ENCODE data around the gene ACTA2. TPM values are rescaled to one million over a fixed set of nuclear protein-coding genes. Genes with fewer than 3 reads are reported as not detected.
"Not testable (repeated sequence)": the region's sequence is repeated elsewhere in the genome, so short reads cannot be mapped to it uniquely, and the experiment has no call there.

The ACTA2 gene
- total RNA-seq, 4 donors from 2014 or later, result 5,887 to 9,086 (median 7,887) TPM

- peak overlapping the region; percentile 82 to 94 (median 87) for H3K27ac ChIP-seq
- H3K27me3 ChIP-seq, result no peaks in the 10 kb centered on the region
- no peak overlapping the region for H3K4me3 ChIP-seq
- H3K36me3 ChIP-seq, result peaks cover 26 to 75% of the 10 kb centered on the region in 2 donors
- no peaks in the 10 kb centered on the region for H3K9me3 ChIP-seq
- TF ChIP-seq CTCF (IDR thresholded peaks at IDR 0.05) (no peak), POLR2AphosphoS5 (IDR thresholded peaks at IDR 0.05) (no peak), POLR2A (IDR thresholded peaks at IDR 0.05) (no peak), EP300 (IDR thresholded peaks at IDR 0.05) (no peak)
- ATAC-seq, result no peak
- 57 to 62% methylated on average over 2 to 3 of the region's 3 CpGs for WGBS, 2 donors (ENCODE audit: low coverage in 1 of 2)
- peaks cover 9 to 81% (median 14%) of the 10 kb centered on the region in 3 donors for H3K4me1 ChIP-seq
Measured at GRCh38 chr10:88936656-88937055, 15.9 kb downstream of the ACTA2 start.

- peak; percentile 56 for ATAC-seq
- Histone ChIP-seq H3K36me3 (peaks cover 21 to 59% of the 10 kb centered on the region in 2 donors), H3K4me3 (no peak overlapping the region), H3K27me3 (no peaks in the 10 kb centered on the region), H3K4me1 (peaks cover 7 to 71% (median 12%) of the 10 kb centered on the region in 3 donors), H3K27ac (peak overlapping the region; percentile 82 to 94 (median 87)), H3K9me3 (no peaks in the 10 kb centered on the region)
- WGBS, 2 donors (ENCODE audit: low coverage in 1 of 2), result 13% methylated on average over 16 to 17 of the region's 17 CpGs
- TF ChIP-seq EP300 (IDR thresholded peaks at IDR 0.05) (no peak), POLR2A (IDR thresholded peaks at IDR 0.05) (no peak), POLR2AphosphoS5 (IDR thresholded peaks at IDR 0.05) (peak; percentile 76), CTCF (IDR thresholded peaks at IDR 0.05) (peak; percentile 69 to 89 (median 81))
Measured at GRCh38 chr10:88934900-88935672, 17.5 kb downstream of the ACTA2 start.

GRCh38 chr10:88933564-88933963 is 19.0 kb downstream of the ACTA2 start:
- WGBS, 2 donors (ENCODE audit: low coverage in 1 of 2), result 0% methylated on average over 1 of the region's 2 CpGs; no CpG with 5 or more reads in 1 of the 2 donors
- no peaks in the 10 kb centered on the region for H3K27me3 ChIP-seq
- H3K36me3 ChIP-seq, result peaks cover 12 to 44% of the 10 kb centered on the region in 2 donors
- TF ChIP-seq POLR2A (IDR thresholded peaks at IDR 0.05) (peak in 1 of 2 donors; percentile 16), POLR2AphosphoS5 (IDR thresholded peaks at IDR 0.05) (peak; percentile 78), CTCF (IDR thresholded peaks at IDR 0.05) (no peak)
- peak overlapping the region in 3 of 4 donors; percentile 75 to 85 (median 83) for H3K27ac ChIP-seq
- H3K4me3 ChIP-seq, result no peak overlapping the region
- peaks cover 7 to 59% (median 12%) of the 10 kb centered on the region in 3 donors for H3K4me1 ChIP-seq
- H3K9me3 ChIP-seq, result no peaks in the 10 kb centered on the region
- no peak for ATAC-seq

GRCh38 chr10:88932539-88933256 is 19.9 kb downstream of the ACTA2 start:
- no peaks in the 10 kb centered on the region for H3K27me3 ChIP-seq
- H3K27ac ChIP-seq, result peak overlapping the region; percentile 49 to 85 (median 79)
- TF ChIP-seq POLR2AphosphoS5 (IDR thresholded peaks at IDR 0.05) (peak; percentile 76), EP300 (IDR thresholded peaks at IDR 0.05) (no peak), CTCF (IDR thresholded peaks at IDR 0.05) (peak; percentile 85 to 99 (median 97)), POLR2A (IDR thresholded peaks at IDR 0.05) (no peak)
- H3K36me3 ChIP-seq, result peaks cover 11 to 35% of the 10 kb centered on the region in 2 donors
- H3K4me3 ChIP-seq, result no peak overlapping the region
- H3K9me3 ChIP-seq, result no peaks in the 10 kb centered on the region
- whole genome bisulfite sequencing, 2 donors (ENCODE audit: low coverage in 1 of 2), result 36 to 60% methylated on average over 1 to 4 of the region's 7 CpGs
- peak; percentile 76 for ATAC-seq
- peaks cover 7 to 50% (median 12%) of the 10 kb centered on the region in 3 donors for H3K4me1 ChIP-seq

GRCh38 chr10:88932029-88932428 is 20.5 kb downstream of the ACTA2 start:
- not testable (repeated sequence) for H3K4me3 ChIP-seq, H3K9me3 ChIP-seq, H3K27me3 ChIP-seq
- H3K27ac ChIP-seq, result peak overlapping the region; percentile 49 to 85 (median 79)
- H3K4me1 ChIP-seq, result peaks cover 10 to 50% (median 12%) of the 10 kb centered on the region in 3 donors
- 46 to 54% methylated on average over 4 of the region's 5 CpGs for WGBS, 2 donors (ENCODE audit: low coverage in 1 of 2)
- ATAC-seq, result peak; percentile 0
- H3K36me3 ChIP-seq, result peaks cover 6 to 28% of the 10 kb centered on the region in 2 donors
